ENCODE results near the gene MAGI3.
"Not testable (repeated sequence)": the region's sequence is repeated elsewhere in the genome, so short reads cannot be mapped to it uniquely, and the experiment has no call there.

MAGI3 gene

GRCh38 chr1:113587475-113587874, 197.2 kb downstream of the MAGI3 start:
- no peak for DNase-seq

GRCh38 chr1:113592230-113592629, 201.9 kb downstream of the MAGI3 start:
- no peak for DNase-seq

GRCh38 chr1:113593550-113594297, 203.4 kb downstream of the MAGI3 start:
- no peak for DNase-seq

- DNase-seq, result not testable (repeated sequence)
These were observed 214.2 kb downstream of the MAGI3 start for GRCh38 chr1:113604466-113604865.

- no peak for DNase-seq
These were observed 214.8 kb downstream of the MAGI3 start for GRCh38 chr1:113605146-113605545.

- DNase-seq, result no peak
These were observed 218.1 kb downstream of the MAGI3 start for GRCh38 chr1:113608399-113608798.

GRCh38 chr1:113610372-113610771, 220.1 kb downstream of the MAGI3 start:
- no peak for DNase-seq

GRCh38 chr1:113615425-113615824, 225.1 kb downstream of the MAGI3 start:
- DNase-seq, result no peak

GRCh38 chr1:113616156-113616555, 225.8 kb downstream of the MAGI3 start:
- DNase-seq, result peak; percentile 91

- DNase-seq, result no peak
These were observed 227.3 kb downstream of the MAGI3 start for GRCh38 chr1:113617438-113618141.

- no peak for DNase-seq
These were observed 238.7 kb downstream of the MAGI3 start for GRCh38 chr1:113628997-113629396.

- DNase-seq, result no peak
These were observed 240.3 kb downstream of the MAGI3 start for GRCh38 chr1:113630340-113631327.

- DNase-seq, result no peak
These were observed 251.1 kb downstream of the MAGI3 start for GRCh38 chr1:113641396-113641795.

- no peak for DNase-seq
These were observed 256.8 kb downstream of the MAGI3 start for GRCh38 chr1:113647164-113647563.

- DNase-seq, result no peak
These were observed 258.2 kb downstream of the MAGI3 start for GRCh38 chr1:113648478-113648877.

GRCh38 chr1:113652771-113653170, 262.5 kb downstream of the MAGI3 start:
- no peak for DNase-seq

- DNase-seq, result no peak
These were observed 263.4 kb downstream of the MAGI3 start for GRCh38 chr1:113653741-113654140.

GRCh38 chr1:113654883-113655282, 264.6 kb downstream of the MAGI3 start:
- no peak for DNase-seq

- no peak for DNase-seq
These were observed 266.8 kb downstream of the MAGI3 start for GRCh38 chr1:113657126-113657525.

- no peak for DNase-seq
These were observed 267.3 kb downstream of the MAGI3 start for GRCh38 chr1:113657556-113658063.

- DNase-seq, result no peak
These were observed 268.7 kb downstream of the MAGI3 start for GRCh38 chr1:113659035-113659434.

GRCh38 chr1:113659556-113659955, 269.2 kb downstream of the MAGI3 start:
- no peak for DNase-seq

- DNase-seq, result no peak
These were observed 269.8 kb downstream of the MAGI3 start for GRCh38 chr1:113660088-113660487.

Measured in NCI-H524 treated with DMSO at 0.1 percent for 48 hours (cell line).